Measurements from ENCODE around the gene CCL23.

DNA sequence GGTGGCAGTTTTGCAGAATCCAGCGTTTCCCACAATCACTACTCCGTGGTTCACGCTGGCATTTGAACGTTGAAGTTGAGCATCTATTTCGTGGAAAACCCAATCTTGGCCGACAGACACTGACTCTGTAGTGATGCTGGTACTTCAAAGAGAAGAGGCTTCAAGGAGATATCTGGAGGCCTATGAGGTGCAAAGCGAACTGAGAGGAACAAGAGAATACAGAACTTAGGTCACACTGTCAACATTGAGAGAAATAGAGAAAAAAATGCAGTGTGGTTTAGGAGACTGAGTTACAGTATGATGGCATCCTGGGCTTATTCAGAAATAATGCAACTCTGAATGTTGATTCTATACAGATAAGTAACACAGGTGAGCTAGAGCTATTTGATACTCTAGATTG lies 52.5 kb downstream of the CCL23 start:
- TF ChIP-seq HDGF (IDR thresholded peaks at IDR 0.05; ENCODE audit: borderline replicate concordance) (no peak), CTBP1 (IDR thresholded peaks at IDR 0.05; ENCODE audit: borderline replicate concordance) (no peak), ELF4 (IDR thresholded peaks at IDR 0.05) (no peak), FOXK2 (IDR thresholded peaks at IDR 0.05) (no peak), FOXM1 (IDR thresholded peaks at IDR 0.05; ENCODE audit: borderline replicate concordance) (no peak), L3MBTL2 (conservative IDR thresholded peaks at IDR 0.05) (no peak)

All from HEK293T (cell line).